Measurements from ENCODE around the gene AMH. TPM values are rescaled to one million over a fixed set of nuclear protein-coding genes. Genes with fewer than 3 reads are reported as not detected.

Gene AMH
- polyA plus RNA-seq, 3 donors = 0.12 TPM; not detected in 2

DNA sequence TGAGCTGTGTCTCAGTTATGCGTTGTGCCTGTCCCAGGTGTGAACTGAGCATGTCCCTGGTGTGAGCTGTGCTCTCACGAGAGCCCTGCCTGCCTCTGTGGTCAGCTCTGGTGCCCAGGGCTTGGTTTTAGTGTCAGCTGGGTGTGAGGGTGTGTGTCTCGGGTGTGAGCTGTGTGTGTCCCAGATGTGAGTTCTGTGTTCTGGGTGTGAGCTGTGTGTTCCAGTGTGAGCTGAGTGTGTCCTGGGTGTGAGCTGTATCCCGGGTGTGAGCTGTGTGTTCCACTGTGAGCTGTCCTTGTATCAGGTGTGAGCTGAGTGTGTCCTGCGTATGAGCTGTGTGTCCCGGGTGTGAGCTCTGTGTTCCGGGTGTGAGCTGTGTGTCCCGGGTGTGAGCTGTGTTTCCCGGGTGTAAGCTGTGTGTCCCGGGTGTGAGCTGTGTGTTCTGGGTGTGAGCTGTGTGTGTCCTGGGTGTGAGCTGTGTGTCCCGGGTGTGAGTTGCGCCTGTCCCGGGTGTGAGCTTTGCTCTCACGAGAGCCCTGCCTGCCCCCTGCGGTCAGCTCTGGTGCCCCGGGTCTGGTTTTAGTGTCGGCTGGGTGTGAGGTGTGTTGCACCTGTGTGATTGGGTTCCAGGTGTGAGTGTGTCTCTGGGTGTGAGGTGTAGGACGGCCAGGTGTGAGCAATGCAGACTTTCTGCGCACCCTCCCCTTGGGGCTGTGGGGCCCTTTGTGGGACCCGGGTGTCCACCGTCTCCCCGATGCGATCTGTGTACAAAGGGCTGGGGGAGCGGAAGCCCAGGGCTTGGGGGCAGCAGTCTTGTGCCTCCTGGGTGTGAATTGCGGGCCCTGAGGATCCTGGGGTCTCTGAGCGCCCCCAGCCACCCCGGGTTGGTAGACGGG, 39.9 kb downstream of the AMH start:
- H3K4me2 ChIP-seq (replicated peaks; ENCODE audit: extremely low read depth, low read length, poor library complexity, severe bottlenecking) = peak overlapping the region; percentile 85
- 31% methylated on average over 22 of the region's 28 CpGs for WGBS (ENCODE audit: insufficient coverage)

More for the DNA sequence above, 39.9 kb downstream of the AMH start:
- intact Hi-C loops (cut with micrococcal nuclease) = loop anchor here in 1 of 2 donors (10.0 kb wide), 1 partner anchor 106 kb away; no protein-coding TSS in a partner anchor
- H3K4me1 ChIP-seq (ENCODE audit: control insufficient read depth in 1 of 2, insufficient read depth in 2 of 2, low read length in 2 of 2) = peaks cover 50 to 80% of the 10 kb centered on the region in 2 donors
- H3K27ac Mint-ChIP-seq = peak overlapping the region; percentile 87 to 97 (median 96)
- no peak overlapping the region for H2AFZ ChIP-seq (ENCODE audit: insufficient read depth, low read depth, low read length, poor library complexity, severe bottlenecking)
- peak overlapping the region; percentile 92 for H3K9ac ChIP-seq (ENCODE audit: insufficient read depth, low read length, poor library complexity, severe bottlenecking)
- peak in 2 of 3 donors; percentile 14 to 26 for DNase-seq
- peak overlapping the region; percentile 4 to 82 (median 65) for H3K4me3 ChIP-seq (replicated peaks in 1 of 3; ENCODE audit: low read depth in 2 of 3, low read length in 3 of 3)
- peaks cover 41% of the 10 kb centered on the region for H3K79me2 ChIP-seq (ENCODE audit: insufficient read depth, low read length)
- H3K9me3 Mint-ChIP-seq = peaks cover 0 to 3% (median 0%) of the 10 kb centered on the region in 7 donors
- peaks cover 9 to 20% of the 10 kb centered on the region in 2 donors for H3K36me3 ChIP-seq (replicated peaks in 1 of 2; ENCODE audit: control insufficient read depth in 1 of 2, insufficient read depth in 2 of 2, low read length in 2 of 2)
- peaks cover 4 to 17% (median 13%) of the 10 kb centered on the region in 3 donors for H3K27me3 Mint-ChIP-seq (ENCODE audit: low read depth in 3 of 3)
- peak overlapping the region; percentile 82 to 91 for H3K4me3 Mint-ChIP-seq
- H4K20me1 ChIP-seq (ENCODE audit: insufficient read depth, low read length) = peaks cover 37% of the 10 kb centered on the region
- TF ChIP-seq, protein P1, sequence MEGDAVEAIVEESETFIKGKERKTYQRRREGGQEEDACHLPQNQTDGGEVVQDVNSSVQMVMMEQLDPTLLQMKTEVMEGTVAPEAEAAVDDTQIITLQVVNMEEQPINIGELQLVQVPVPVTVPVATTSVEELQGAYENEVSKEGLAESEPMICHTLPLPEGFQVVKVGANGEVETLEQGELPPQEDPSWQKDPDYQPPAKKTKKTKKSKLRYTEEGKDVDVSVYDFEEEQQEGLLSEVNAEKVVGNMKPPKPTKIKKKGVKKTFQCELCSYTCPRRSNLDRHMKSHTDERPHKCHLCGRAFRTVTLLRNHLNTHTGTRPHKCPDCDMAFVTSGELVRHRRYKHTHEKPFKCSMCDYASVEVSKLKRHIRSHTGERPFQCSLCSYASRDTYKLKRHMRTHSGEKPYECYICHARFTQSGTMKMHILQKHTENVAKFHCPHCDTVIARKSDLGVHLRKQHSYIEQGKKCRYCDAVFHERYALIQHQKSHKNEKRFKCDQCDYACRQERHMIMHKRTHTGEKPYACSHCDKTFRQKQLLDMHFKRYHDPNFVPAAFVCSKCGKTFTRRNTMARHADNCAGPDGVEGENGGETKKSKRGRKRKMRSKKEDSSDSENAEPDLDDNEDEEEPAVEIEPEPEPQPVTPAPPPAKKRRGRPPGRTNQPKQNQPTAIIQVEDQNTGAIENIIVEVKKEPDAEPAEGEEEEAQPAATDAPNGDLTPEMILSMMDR (IDR thresholded peaks at IDR 0.05) = no peak
- peak overlapping the region; percentile 79 to 96 for H3K27ac ChIP-seq (ENCODE audit: low read depth in 1 of 2, low read length in 2 of 2)
- H3K9me3 ChIP-seq (replicated peaks in 1 of 2; ENCODE audit: control insufficient read depth in 1 of 2, insufficient read depth in 1 of 2, low read length in 2 of 2) = no peaks in the 10 kb centered on the region
- H3K36me3 Mint-ChIP-seq = peaks cover 18 to 31% of the 10 kb centered on the region in 2 donors
- H3K27me3 ChIP-seq (ENCODE audit: control insufficient read depth in 2 of 2, insufficient read depth in 2 of 2, low read length in 2 of 2) = no peaks in the 10 kb centered on the region
- H3K4me1 Mint-ChIP-seq = peaks cover 65% of the 10 kb centered on the region

All from CD14-positive monocyte (primary cell).